Left cardiac atrium (tissue), 4 donors: ENCODE data around the gene NSUN2. TPM values are rescaled to one million over a fixed set of nuclear protein-coding genes. Genes with fewer than 3 reads are reported as not detected.

ENCODE experiments used
- ATAC-seq, 2 donors: fragments of 200-7000 bp; cut with Tn5 transposase; one replicate each; pipeline ENCODE4 v1.9.1; 2020; ENCODE audit warnings: mild to moderate bottlenecking in 2 of 2, moderate library complexity in 2 of 2
- DNase-seq: peaks from one replicate; pipeline ENCODE4 v3.0.0-alpha.2; 2020
- intact Hi-C, 2 donors: fragments of 100-400 bp; cut with DNase I; formaldehyde crosslinking; loops; one replicate each; pipeline versions ENCODE4 v1.14.1 to v1.15.1; 2022 to 2023
- total RNA-seq, 2 donors: library from RNA; stranded (reverse); fragmentation: NEBNext Ultra II Directional; extraction: Animal tissue kit (Norgen Biotek cat#: 25700); gene quantifications; one replicate each; pipeline ENCODE4 v1.2.1, GENCODE V29; 2021
- donor health status: DM: no; HTN: yes; CAD: no.
- donor health status: DM: no; HTN: yes; CAD: no; lungs with severe emphysema.
- donor health status: DM: yes; HTN: yes; CAD: no.
- donor health status: Dilated cardiomyopathy.

The NSUN2 gene
- total RNA-seq, 2 donors from 2014 or later, result 23.2 to 29.3 TPM

DNA sequence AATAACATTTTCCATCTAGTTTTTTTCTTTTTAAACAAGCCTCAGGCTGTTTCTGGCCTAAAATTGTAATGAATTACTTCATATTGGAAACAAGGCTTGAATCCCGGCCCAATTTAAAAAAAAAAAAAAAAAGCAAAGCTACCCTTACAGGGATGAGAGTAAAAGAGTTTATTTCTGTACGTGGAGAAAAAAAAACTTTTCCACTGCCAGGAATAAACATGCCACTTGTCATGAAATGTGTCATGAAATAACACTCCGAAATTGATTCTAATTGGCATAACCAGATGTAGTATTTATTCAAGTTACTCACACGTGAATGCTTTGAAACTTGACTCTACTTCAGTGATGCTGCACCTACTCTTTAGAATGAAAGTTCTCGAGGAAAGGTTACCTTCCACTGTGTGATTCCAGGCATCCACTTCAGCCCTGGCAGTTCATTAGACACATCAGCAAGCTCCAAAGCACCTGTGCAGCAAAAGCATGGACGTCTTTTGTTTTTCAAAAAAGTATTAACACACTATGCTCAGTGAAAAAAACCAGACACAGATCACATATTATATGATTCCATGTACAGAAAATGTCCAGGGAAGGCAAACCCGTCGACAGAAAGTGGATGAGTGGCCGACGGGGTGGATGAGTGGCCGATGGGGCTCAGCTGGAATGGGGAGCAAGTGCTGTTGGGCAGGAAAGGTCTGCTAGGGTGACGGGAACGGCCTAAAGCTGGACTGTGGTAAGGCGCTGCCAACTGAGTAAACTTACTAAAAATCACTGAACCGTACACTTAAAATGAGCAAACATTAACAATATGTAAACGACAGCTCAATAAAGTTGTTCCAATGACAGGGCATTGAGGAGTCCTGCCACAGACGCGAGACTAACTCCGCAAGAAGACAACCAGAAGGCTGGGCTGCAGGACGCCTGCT, 21.2 kb downstream of the NSUN2 start:
- DNase-seq (no peak), ATAC-seq (no peak)
- intact Hi-C loops, result no loop called here

DNA sequence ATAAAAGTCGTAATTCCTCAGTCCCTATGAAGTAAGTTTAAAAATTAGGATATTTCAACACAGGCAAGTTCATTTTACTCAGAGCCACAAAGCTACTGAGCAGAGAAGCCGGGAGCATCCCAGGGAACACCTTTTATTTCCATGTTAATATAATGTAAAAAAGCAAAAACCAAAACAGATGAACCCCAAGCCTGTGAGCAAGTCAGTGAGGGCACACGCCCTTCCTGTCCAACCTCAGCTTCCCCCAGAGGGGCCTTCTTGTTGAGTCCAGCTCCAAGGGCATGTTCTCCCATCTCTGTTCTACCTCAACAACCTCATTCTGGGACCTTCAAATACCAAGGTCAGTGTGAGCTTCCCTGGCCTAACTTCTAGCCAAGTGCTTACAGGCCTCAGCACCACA, 24.8 kb downstream of the NSUN2 start:
- intact Hi-C loops, result no loop called here
- ATAC-seq, result no peak

DNA sequence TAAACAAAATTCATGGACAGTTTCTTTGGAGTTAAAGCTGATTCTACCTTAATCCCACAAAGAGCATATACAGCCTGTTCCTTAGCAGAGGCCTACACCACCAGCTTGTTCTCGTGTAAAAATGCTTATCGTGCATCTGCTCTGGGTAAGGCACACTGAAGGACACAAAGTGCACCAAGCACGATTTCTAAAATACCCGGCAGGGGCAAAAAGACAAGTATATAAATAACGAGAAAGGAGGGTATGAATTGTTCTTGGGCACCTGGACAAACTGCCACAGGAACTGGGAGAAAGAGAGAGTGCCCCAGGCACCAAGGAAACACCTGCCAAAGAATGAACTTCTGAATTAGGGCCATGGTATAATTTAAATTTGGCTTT, 25.3 kb downstream of the NSUN2 start:
- DNase-seq (no peak), ATAC-seq (no peak)
- intact Hi-C loops, result no loop called here

More for the DNA sequence above, 24.8 kb downstream of the NSUN2 start:
- no peak for DNase-seq

DNA sequence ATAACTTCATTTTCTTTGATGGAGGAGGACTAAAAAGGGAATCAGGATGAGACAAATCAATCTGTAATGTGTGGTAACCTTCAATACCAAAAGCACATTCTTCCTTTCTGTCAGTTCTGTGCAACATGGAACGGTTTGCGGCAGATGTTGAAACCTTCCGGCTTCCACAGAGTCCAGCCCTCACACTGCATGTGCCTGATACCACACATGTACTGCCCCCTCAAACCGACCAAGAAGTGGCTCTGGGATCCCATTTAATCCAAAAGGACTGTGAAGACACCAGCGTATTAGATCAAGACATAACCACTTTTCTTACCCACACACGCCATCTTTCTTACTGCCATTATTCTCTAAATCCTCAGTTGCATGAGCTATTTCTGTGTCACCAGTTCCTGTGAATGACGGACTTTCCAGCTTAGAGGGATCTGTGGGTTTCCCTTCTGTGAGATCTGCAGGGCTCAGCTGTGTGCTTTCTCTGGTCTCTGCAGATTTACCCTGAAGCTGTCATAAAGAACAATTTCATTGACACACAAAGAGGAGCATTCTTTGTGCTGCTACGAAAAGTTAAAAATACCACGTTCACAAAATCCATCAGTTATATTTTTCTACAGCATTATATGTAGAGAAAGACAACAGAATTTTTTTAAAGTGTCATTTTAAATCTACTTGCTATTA, 25.8 kb downstream of the NSUN2 start:
- no peak for DNase-seq
- intact Hi-C loops, result no loop called here
- ATAC-seq, result no peak

GRCh38 chr5:6604946-6605345, 27.9 kb downstream of the NSUN2 start:
- DNase-seq (no peak), ATAC-seq (no peak)
- intact Hi-C loops, result no loop called here

DNA sequence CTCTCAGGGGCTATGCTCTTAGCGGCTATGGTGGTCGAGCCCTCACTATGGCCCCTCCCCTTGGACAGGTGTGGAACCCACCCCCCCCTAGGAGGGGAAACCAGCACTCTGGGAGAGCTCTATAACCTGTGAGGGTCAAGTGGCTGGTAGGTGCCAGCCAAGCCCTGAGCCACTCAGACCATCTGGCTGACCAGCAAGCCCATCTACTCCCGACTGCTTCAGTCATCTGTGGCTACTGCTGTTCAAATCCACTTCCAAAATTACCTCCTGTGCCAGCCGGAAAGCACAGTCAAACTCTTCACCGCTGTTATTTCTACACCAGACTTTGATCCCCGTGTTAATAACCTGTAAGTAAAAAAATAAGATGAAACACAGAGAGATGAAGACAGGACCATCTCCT, 28.5 kb downstream of the NSUN2 start:
- intact Hi-C loops, result no loop called here
- ATAC-seq (no peak), DNase-seq (no peak)

- intact Hi-C loops, result no loop called here
- ATAC-seq (peak; percentile 44 to 53), DNase-seq (peak; percentile 51)
Observed at GRCh38 chr5:6603643-6604042, 29.2 kb downstream of the NSUN2 start.

DNA sequence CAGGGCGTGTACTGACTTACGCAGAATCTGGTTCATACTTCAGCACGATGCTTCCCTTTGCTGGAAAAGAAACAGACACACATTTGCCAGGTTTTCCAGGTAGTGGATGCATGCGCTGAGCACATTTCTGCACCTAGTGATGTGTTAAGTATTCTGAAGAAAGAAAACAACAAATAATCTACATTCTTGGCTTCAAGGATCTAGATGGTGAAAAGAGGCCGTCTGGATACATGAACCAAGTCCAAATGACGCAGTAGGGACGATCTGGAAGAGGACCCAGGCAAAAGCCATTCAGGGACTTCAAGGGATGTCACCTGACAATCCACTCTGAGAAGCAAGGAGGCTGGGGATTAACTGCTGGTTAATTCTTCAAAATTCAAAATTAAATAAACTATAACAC, 30.4 kb downstream of the NSUN2 start:
- intact Hi-C loops, result no loop called here
- no peak for DNase-seq
- no peak for ATAC-seq

GRCh38 chr5:6601816-6602215, 31.0 kb downstream of the NSUN2 start:
- intact Hi-C loops, result no loop called here
- DNase-seq (no peak), ATAC-seq (no peak)

- ATAC-seq, result no peak
- intact Hi-C loops, result no loop called here
- DNase-seq, result no peak
Observed at GRCh38 chr5:6601271-6601670, 31.6 kb downstream of the NSUN2 start.

- no peak for DNase-seq
- intact Hi-C loops, result no loop called here
- no peak for ATAC-seq
Observed at GRCh38 chr5:6599739-6600138, 33.1 kb downstream of the NSUN2 start.

- DNase-seq (peak; percentile 46), ATAC-seq (peak; percentile 76)
- intact Hi-C loops, result no loop called here
Observed at GRCh38 chr5:6598351-6598900, 34.4 kb downstream of the NSUN2 start.

- no peak for ATAC-seq
- intact Hi-C loops, result no loop called here
- no peak for DNase-seq
Observed at GRCh38 chr5:6597557-6597956, 35.3 kb downstream of the NSUN2 start.

- ATAC-seq (no peak), DNase-seq (no peak)
- intact Hi-C loops, result no loop called here
Observed at GRCh38 chr5:6596388-6596787, 36.5 kb downstream of the NSUN2 start.

DNA sequence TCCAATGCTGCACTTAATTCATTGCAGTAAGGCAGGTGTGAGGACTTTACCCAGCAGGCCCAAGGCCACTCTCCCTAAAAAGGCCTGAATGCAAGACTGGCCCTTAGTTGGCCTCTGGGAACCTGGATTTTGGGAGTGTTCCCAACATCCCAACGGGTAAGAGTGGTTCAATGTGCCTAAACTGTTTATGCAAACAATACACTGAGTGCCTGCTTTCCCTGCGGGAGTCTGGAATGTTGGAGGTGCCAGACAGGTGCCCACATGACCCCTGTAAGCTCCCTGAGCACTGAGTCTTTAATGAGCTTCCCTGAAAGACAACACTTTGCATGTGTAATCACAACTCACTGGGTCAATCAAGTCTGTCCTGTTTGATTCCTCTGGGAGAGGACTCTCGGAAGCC, 37.4 kb downstream of the NSUN2 start:
- intact Hi-C loops, result no loop called here
- ATAC-seq (no peak), DNase-seq (no peak)

DNA sequence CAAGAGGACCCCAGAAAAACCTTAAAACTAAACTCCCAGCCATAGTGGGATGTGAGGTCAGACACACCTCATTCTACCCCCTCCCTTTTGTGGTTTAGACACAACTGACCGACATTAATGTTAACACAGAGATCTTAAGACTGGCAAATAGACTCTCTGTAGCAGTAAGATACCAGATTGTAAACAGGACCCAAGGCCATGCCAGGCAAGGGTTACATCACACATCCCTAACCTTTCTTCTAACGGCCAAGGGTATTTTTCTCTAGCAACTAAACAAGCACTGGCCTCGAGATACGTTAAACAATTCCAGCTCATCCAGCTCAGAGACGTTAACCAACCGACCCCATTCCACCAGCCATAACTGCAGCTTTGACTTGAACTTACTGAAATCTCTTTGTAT, 38.8 kb downstream of the NSUN2 start:
- intact Hi-C loops, result no loop called here
- ATAC-seq (no peak), DNase-seq (no peak)

DNA sequence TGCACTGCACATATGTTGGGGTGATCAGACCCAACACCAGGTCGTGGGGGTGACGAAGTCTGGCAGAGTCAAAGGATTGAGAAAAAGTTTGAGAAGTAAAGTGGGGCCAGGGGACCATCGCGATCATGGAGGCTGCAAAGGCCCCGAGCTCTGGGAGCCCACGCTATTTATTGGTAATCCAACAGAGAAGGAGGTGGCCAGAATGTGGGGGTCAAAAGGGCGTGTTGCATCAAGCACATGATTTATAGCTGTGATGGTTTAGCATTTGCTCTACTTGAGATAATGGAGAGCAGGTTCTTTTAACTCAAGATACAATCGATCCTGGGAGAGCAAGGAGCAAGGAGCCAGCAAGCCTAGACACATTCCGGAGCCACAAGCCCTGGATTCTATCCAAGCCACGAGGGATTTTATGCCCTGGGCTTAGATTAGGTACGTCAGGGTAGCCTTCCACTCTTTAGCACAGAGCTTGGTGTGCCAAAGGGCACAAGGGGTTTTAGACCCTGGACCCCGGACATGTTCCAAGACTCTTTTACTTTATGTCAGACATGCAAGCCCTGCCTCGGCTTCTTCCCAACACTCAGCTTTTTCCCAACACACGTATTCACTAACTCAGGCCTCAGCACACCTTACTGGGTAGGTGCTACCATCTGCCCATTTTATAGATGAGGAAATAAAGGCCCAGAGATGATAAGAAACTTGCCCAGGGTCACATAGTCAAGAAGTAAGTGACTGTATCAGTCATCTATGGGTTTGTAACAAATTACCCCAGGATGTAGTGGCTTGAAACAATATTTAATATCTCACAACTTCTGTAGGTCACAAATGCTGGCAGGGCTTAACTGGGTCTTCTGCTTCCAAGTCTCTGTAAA, 39.5 kb downstream of the NSUN2 start:
- DNase-seq (no peak), ATAC-seq (no peak)
- intact Hi-C loops, result no loop called here

DNA sequence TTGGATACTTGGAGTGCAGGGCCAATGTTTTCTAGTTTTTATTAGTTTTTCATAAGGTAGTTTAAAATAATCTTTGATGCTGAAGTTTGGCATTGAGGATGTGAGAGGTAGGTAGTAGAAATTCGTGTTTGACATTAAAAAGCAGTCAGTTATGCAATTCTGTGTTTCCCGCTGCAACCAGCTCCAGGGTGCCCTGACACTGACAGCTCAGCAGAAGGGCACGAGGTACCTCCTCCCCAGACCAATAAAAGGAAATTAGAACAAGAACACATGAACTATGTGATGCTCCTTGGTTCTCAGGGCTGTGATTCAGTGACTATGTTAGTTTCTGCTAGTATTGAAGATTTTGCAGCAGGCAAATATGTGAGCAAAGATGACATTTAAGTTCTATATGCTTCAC, 40.2 kb downstream of the NSUN2 start:
- ATAC-seq (no peak), DNase-seq (no peak)
- intact Hi-C loops, result no loop called here

DNA sequence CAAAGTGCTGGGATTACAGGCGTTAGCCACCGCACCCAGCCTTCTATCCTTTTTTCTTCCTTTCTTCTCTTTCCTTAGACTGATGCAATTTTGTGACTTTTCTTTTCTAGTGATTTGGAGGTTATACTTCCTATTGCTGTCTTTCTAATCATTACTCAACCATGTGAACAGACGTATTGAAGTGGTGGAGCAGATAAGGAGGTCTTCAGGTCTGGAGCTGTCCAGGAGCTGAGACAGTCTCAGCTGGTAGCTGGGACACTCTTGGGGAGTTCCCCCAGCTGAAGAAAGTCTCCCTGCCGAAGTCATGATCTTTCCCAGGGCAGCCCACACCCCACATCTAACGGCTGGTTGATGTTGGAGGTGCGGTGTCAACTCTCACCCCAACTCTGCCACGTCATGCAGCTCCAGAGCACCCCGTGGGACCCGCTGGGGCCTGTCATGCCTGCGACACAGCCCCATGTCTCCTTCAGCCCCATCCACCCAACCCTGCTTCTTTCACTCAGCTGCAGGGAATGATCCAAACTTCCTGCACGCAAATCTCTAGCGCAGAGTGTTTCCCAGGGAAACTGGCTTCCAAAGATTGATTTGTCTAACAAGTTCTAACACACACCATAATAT, 41.1 kb downstream of the NSUN2 start:
- intact Hi-C loops, result no loop called here
- no peak for ATAC-seq

More for the DNA sequence above, 41.1 kb downstream of the NSUN2 start:
- no peak for DNase-seq
